ENCODE results near the gene PAPOLA.
A peak's percentile ranks its signal among the peaks of the same experiment; 100 is the strongest.

Gene PAPOLA

GRCh38 chr14:96590190-96590864 lies 88.1 kb downstream of the PAPOLA start:
- Histone ChIP-seq H3K36me3 (ENCODE audit: control insufficient read depth, insufficient read depth, low read length) (no peaks in the 10 kb centered on the region), H3K4me1 (no peaks in the 10 kb centered on the region), H3K27ac (no peak overlapping the region), H3K27me3 (ENCODE audit: control insufficient read depth, insufficient read depth, low read length) (no peaks in the 10 kb centered on the region), H2AFZ (no peak overlapping the region), H3K79me2 (no peaks in the 10 kb centered on the region), H3K4me3 (ENCODE audit: low read depth, low read length) (no peak overlapping the region), H3K9me3 (ENCODE audit: control insufficient read depth, low read length) (no peaks in the 10 kb centered on the region), H3K4me2 (ENCODE audit: low read length) (no peak overlapping the region), H3K9ac (no peak overlapping the region)
- TF ChIP-seq, protein P1, sequence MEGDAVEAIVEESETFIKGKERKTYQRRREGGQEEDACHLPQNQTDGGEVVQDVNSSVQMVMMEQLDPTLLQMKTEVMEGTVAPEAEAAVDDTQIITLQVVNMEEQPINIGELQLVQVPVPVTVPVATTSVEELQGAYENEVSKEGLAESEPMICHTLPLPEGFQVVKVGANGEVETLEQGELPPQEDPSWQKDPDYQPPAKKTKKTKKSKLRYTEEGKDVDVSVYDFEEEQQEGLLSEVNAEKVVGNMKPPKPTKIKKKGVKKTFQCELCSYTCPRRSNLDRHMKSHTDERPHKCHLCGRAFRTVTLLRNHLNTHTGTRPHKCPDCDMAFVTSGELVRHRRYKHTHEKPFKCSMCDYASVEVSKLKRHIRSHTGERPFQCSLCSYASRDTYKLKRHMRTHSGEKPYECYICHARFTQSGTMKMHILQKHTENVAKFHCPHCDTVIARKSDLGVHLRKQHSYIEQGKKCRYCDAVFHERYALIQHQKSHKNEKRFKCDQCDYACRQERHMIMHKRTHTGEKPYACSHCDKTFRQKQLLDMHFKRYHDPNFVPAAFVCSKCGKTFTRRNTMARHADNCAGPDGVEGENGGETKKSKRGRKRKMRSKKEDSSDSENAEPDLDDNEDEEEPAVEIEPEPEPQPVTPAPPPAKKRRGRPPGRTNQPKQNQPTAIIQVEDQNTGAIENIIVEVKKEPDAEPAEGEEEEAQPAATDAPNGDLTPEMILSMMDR (IDR thresholded peaks at IDR 0.05) = no peak

- H3K9ac ChIP-seq = no peak overlapping the region
- H3K9me3 ChIP-seq (ENCODE audit: control insufficient read depth, low read length) = no peaks in the 10 kb centered on the region
- H3K79me2 ChIP-seq = no peaks in the 10 kb centered on the region
- H3K4me1 ChIP-seq = no peaks in the 10 kb centered on the region
- peak overlapping the region; percentile 89 for H2AFZ ChIP-seq
- TF ChIP-seq, protein P1 (IDR thresholded peaks at IDR 0.05) = no peak
- no peaks in the 10 kb centered on the region for H3K36me3 ChIP-seq (ENCODE audit: control insufficient read depth, insufficient read depth, low read length)
- H3K4me2 ChIP-seq (ENCODE audit: low read length) = peak overlapping the region; percentile 64
- no peaks in the 10 kb centered on the region for H3K27me3 ChIP-seq (ENCODE audit: control insufficient read depth, insufficient read depth, low read length)
- no peak overlapping the region for H3K4me3 ChIP-seq (ENCODE audit: low read depth, low read length)
- H3K27ac ChIP-seq = no peak overlapping the region
These were observed 90.6 kb downstream of the PAPOLA start for GRCh38 chr14:96592591-96593386.

GRCh38 chr14:96594961-96595360 lies 92.8 kb downstream of the PAPOLA start:
- H3K9me3 ChIP-seq (ENCODE audit: control insufficient read depth, low read length) = no peaks in the 10 kb centered on the region
- no peaks in the 10 kb centered on the region for H3K79me2 ChIP-seq
- no peak overlapping the region for H3K4me3 ChIP-seq (ENCODE audit: low read depth, low read length)
- no peak overlapping the region for H3K27ac ChIP-seq
- no peaks in the 10 kb centered on the region for H3K4me1 ChIP-seq
- no peak overlapping the region for H3K9ac ChIP-seq
- TF ChIP-seq, protein P1 (IDR thresholded peaks at IDR 0.05) = no peak
- H3K27me3 ChIP-seq (ENCODE audit: control insufficient read depth, insufficient read depth, low read length) = no peaks in the 10 kb centered on the region
- no peaks in the 10 kb centered on the region for H3K36me3 ChIP-seq (ENCODE audit: control insufficient read depth, insufficient read depth, low read length)
- no peak overlapping the region for H2AFZ ChIP-seq
- H3K4me2 ChIP-seq (ENCODE audit: low read length) = no peak overlapping the region

- Histone ChIP-seq H3K4me2 (ENCODE audit: low read length) (no peak overlapping the region), H2AFZ (no peak overlapping the region), H3K27me3 (ENCODE audit: control insufficient read depth, insufficient read depth, low read length) (no peaks in the 10 kb centered on the region), H3K4me1 (no peaks in the 10 kb centered on the region), H3K4me3 (ENCODE audit: low read depth, low read length) (no peak overlapping the region), H3K36me3 (ENCODE audit: control insufficient read depth, insufficient read depth, low read length) (no peaks in the 10 kb centered on the region), H3K9me3 (ENCODE audit: control insufficient read depth, low read length) (no peaks in the 10 kb centered on the region), H3K9ac (no peak overlapping the region), H3K27ac (no peak overlapping the region), H3K79me2 (no peaks in the 10 kb centered on the region)
- TF ChIP-seq, protein P1 (IDR thresholded peaks at IDR 0.05) = no peak
These were observed 95.5 kb downstream of the PAPOLA start for GRCh38 chr14:96597680-96598079.
